HL-60 (cell line): ENCODE results near the gene CHP2.

ENCODE experiments used
- CTCF ChIP-seq: IDR thresholded peaks from one replicate; pipeline ENCODE4 v1.5.1; 2011; ENCODE audit warnings: low read length, control low read depth, inconsistent platforms; ENCODE audit not compliant: insufficient read depth
- POLR2AphosphoS5 ChIP-seq: IDR thresholded peaks from 2 replicates; pipeline ENCODE4 v1.6.1; 2012; ENCODE audit warnings: low read depth
- SPI1 ChIP-seq: IDR thresholded peaks from 2 replicates; pipeline ENCODE4 v1.6.1; 2012; ENCODE audit warnings: low read depth, mild to moderate bottlenecking, borderline replicate concordance
- TF ChIP-seq, protein P1 (sequence below): IDR thresholded peaks from 2 replicates; pipeline ENCODE4 v1.6.1; 2012; ENCODE audit warnings: low read depth; ENCODE audit not compliant: insufficient replicate concordance

GRCh38 chr16:23724096-23724784 is 30.6 kb upstream of the CHP2 start:
- no peak for TF ChIP-seq CTCF
- TF ChIP-seq POLR2AphosphoS5 = no peak
- TF ChIP-seq, protein P1, sequence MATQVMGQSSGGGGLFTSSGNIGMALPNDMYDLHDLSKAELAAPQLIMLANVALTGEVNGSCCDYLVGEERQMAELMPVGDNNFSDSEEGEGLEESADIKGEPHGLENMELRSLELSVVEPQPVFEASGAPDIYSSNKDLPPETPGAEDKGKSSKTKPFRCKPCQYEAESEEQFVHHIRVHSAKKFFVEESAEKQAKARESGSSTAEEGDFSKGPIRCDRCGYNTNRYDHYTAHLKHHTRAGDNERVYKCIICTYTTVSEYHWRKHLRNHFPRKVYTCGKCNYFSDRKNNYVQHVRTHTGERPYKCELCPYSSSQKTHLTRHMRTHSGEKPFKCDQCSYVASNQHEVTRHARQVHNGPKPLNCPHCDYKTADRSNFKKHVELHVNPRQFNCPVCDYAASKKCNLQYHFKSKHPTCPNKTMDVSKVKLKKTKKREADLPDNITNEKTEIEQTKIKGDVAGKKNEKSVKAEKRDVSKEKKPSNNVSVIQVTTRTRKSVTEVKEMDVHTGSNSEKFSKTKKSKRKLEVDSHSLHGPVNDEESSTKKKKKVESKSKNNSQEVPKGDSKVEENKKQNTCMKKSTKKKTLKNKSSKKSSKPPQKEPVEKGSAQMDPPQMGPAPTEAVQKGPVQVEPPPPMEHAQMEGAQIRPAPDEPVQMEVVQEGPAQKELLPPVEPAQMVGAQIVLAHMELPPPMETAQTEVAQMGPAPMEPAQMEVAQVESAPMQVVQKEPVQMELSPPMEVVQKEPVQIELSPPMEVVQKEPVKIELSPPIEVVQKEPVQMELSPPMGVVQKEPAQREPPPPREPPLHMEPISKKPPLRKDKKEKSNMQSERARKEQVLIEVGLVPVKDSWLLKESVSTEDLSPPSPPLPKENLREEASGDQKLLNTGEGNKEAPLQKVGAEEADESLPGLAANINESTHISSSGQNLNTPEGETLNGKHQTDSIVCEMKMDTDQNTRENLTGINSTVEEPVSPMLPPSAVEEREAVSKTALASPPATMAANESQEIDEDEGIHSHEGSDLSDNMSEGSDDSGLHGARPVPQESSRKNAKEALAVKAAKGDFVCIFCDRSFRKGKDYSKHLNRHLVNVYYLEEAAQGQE = no peak
- TF ChIP-seq SPI1 = no peak
